ENCODE data around the gene FKBP14. TPM values are rescaled to one million over a fixed set of nuclear protein-coding genes. Genes with fewer than 3 reads are reported as not detected.

FKBP14 gene
- total and polyA plus RNA-seq, 2 experiments from 2014 or later: 11.8 to 12.9 TPM

DNA sequence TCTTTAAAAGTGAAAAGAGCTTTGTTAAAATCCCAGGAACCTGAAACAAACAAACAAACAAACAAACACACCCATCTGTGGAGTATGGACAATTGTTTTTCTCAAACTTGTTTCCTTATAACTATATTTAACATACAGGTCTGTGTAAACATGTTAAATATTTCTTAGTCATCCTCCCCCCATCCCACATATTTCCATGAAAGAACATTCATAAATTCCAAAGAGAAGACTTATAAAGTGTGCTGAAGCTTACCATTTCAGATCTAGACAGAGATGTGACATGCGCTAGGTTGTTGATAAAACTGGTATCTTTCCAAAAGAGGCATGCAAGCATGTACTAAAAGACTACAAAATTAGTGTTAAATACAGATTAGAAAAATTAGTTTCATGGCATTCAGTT, 6.5 kb downstream of the FKBP14 start:
- no peak overlapping the region for H3K27ac ChIP-seq (ENCODE audit: low read depth)
- H3K79me2 ChIP-seq (replicated peaks; ENCODE audit: insufficient read depth): peaks cover 28% of the 10 kb centered on the region
- H2AFZ ChIP-seq: no peak overlapping the region
- H3K4me3 ChIP-seq: no peak overlapping the region
- Mint-ChIP-seq H3K27ac (no peak overlapping the region), H3K36me3 (ENCODE audit: low read depth) (peaks cover 21% of the 10 kb centered on the region), H3K4me3 (no peak overlapping the region), H3K9me3 (no peaks in the 10 kb centered on the region), H3K4me1 (peaks cover 8% of the 10 kb centered on the region; the same call in 2 of the 3 replicates), H3K27me3 (ENCODE audit: insufficient read depth, low read depth, poor library complexity) (peaks cover 3% of the 10 kb centered on the region)
- H3K4me1 ChIP-seq (ENCODE audit: insufficient read depth): no peaks in the 10 kb centered on the region
- H3K9me2 ChIP-seq (ENCODE audit: insufficient read depth): no peaks in the 10 kb centered on the region
- H3K4me2 ChIP-seq: no peak overlapping the region
- TF ChIP-seq POLR2AphosphoS5 (IDR thresholded peaks at IDR 0.05; ENCODE audit: low read depth): no peak
- TF ChIP-seq, protein P1, sequence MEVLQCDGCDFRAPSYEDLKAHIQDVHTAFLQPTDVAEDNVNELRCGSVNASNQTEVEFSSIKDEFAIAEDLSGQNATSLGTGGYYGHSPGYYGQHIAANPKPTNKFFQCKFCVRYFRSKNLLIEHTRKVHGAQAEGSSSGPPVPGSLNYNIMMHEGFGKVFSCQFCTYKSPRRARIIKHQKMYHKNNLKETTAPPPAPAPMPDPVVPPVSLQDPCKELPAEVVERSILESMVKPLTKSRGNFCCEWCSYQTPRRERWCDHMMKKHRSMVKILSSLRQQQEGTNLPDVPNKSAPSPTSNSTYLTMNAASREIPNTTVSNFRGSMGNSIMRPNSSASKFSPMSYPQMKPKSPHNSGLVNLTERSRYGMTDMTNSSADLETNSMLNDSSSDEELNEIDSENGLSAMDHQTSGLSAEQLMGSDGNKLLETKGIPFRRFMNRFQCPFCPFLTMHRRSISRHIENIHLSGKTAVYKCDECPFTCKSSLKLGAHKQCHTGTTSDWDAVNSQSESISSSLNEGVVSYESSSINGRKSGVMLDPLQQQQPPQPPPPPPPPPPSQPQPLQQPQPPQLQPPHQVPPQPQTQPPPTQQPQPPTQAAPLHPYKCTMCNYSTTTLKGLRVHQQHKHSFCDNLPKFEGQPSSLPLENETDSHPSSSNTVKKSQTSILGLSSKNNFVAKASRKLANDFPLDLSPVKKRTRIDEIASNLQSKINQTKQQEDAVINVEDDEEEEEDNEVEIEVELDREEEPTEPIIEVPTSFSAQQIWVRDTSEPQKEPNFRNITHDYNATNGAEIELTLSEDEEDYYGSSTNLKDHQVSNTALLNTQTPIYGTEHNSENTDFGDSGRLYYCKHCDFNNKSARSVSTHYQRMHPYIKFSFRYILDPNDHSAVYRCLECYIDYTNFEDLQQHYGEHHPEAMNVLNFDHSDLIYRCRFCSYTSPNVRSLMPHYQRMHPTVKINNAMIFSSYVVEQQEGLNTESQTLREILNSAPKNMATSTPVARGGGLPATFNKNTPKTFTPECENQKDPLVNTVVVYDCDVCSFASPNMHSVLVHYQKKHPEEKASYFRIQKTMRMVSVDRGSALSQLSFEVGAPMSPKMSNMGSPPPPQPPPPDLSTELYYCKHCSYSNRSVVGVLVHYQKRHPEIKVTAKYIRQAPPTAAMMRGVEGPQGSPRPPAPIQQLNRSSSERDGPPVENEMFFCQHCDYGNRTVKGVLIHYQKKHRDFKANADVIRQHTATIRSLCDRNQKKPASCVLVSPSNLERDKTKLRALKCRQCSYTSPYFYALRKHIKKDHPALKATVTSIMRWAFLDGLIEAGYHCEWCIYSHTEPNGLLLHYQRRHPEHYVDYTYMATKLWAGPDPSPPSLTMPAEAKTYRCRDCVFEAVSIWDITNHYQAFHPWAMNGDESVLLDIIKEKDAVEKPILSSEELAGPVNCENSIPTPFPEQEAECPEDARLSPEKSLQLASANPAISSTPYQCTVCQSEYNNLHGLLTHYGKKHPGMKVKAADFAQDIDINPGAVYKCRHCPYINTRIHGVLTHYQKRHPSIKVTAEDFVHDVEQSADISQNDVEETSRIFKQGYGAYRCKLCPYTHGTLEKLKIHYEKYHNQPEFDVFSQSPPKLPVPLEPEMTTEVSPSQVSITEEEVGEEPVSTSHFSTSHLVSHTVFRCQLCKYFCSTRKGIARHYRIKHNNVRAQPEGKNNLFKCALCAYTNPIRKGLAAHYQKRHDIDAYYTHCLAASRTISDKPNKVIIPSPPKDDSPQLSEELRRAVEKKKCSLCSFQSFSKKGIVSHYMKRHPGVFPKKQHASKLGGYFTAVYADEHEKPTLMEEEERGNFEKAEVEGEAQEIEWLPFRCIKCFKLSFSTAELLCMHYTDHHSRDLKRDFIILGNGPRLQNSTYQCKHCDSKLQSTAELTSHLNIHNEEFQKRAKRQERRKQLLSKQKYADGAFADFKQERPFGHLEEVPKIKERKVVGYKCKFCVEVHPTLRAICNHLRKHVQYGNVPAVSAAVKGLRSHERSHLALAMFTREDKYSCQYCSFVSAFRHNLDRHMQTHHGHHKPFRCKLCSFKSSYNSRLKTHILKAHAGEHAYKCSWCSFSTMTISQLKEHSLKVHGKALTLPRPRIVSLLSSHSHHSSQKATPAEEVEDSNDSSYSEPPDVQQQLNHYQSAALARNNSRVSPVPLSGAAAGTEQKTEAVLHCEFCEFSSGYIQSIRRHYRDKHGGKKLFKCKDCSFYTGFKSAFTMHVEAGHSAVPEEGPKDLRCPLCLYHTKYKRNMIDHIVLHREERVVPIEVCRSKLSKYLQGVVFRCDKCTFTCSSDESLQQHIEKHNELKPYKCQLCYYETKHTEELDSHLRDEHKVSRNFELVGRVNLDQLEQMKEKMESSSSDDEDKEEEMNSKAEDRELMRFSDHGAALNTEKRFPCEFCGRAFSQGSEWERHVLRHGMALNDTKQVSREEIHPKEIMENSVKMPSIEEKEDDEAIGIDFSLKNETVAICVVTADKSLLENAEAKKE (CRISPR knock-in tag; IDR thresholded peaks at IDR 0.05): no peak
- DNase-seq (ENCODE audit: low spot score) (no peak), ATAC-seq (no peak)
- H3K36me3 ChIP-seq (ENCODE audit: insufficient read depth): peaks cover 19% of the 10 kb centered on the region; the same call in 1 of the 2 replicates
- H4K20me1 ChIP-seq (replicated peaks; ENCODE audit: insufficient read depth): peaks cover 8% of the 10 kb centered on the region; the same call in 1 of the 2 replicates
- no peaks in the 10 kb centered on the region for H3F3A ChIP-seq (replicated peaks; ENCODE audit: low read depth)
- H3K27me3 ChIP-seq (ENCODE audit: insufficient read depth): no peaks in the 10 kb centered on the region

GRCh38 chr7:30019387-30019786, 7.1 kb downstream of the FKBP14 start:
- Histone ChIP-seq H3K27ac (ENCODE audit: low read depth) (no peak overlapping the region), H3K36me3 (ENCODE audit: insufficient read depth) (peaks cover 19% of the 10 kb centered on the region; the same call in 1 of the 2 replicates), H3K9me2 (ENCODE audit: insufficient read depth) (no peaks in the 10 kb centered on the region), H3K79me2 (replicated peaks; ENCODE audit: insufficient read depth) (peaks cover 22% of the 10 kb centered on the region), H2AFZ (no peak overlapping the region), H3K4me1 (ENCODE audit: insufficient read depth) (no peaks in the 10 kb centered on the region), H3F3A (replicated peaks; ENCODE audit: low read depth) (no peaks in the 10 kb centered on the region), H3K4me3 (no peak overlapping the region), H3K27me3 (ENCODE audit: insufficient read depth) (no peaks in the 10 kb centered on the region), H4K20me1 (replicated peaks; ENCODE audit: insufficient read depth) (peaks cover 8% of the 10 kb centered on the region; the same call in 1 of the 2 replicates), H3K4me2 (no peak overlapping the region)
- H3K4me1 Mint-ChIP-seq: peaks cover 3% of the 10 kb centered on the region; the same call in 2 of the 3 replicates
- no peaks in the 10 kb centered on the region for H3K27me3 Mint-ChIP-seq (ENCODE audit: insufficient read depth, low read depth, poor library complexity)
- peaks cover 24% of the 10 kb centered on the region for H3K36me3 Mint-ChIP-seq (ENCODE audit: low read depth)
- ATAC-seq (no peak), DNase-seq (ENCODE audit: low spot score) (no peak)
- H3K27ac Mint-ChIP-seq: no peak overlapping the region
- no peaks in the 10 kb centered on the region for H3K9me3 Mint-ChIP-seq
- H3K4me3 Mint-ChIP-seq: no peak overlapping the region
- TF ChIP-seq POLR2AphosphoS5 (IDR thresholded peaks at IDR 0.05; ENCODE audit: low read depth): no peak
- TF ChIP-seq ZNF331 (CRISPR knock-in tag; IDR thresholded peaks at IDR 0.05; ENCODE audit: low read depth): no peak
- TF ChIP-seq EZH2 (IDR thresholded peaks at IDR 0.05; ENCODE audit: low read depth, unreplicated experiment): no peak
- TF ChIP-seq JUNB (IDR thresholded peaks at IDR 0.05; ENCODE audit: unreplicated experiment): no peak
- TF ChIP-seq, protein P1 (CRISPR knock-in tag; IDR thresholded peaks at IDR 0.05): no peak
